ENCODE measurements around the gene KRT34.

GRCh38 chr17:41403404-41404023, 21.4 kb upstream of the KRT34 start:
- no peak for TF ChIP-seq CTCF (IDR thresholded peaks at IDR 0.05; ENCODE audit: poor library complexity)
- TF ChIP-seq EZH2 (IDR thresholded peaks at IDR 0.05; ENCODE audit: borderline replicate concordance), result no peak
- no peak for TF ChIP-seq EZH2phosphoT487 (IDR thresholded peaks at IDR 0.05; ENCODE audit: low read depth, severe bottlenecking, unreplicated experiment)

All from hepatocyte (in vitro differentiated cells).